PC-3 (cell line): Measurements from ENCODE around the gene BTBD16. TPM values are rescaled to one million over a fixed set of nuclear protein-coding genes. Genes with fewer than 3 reads are reported as not detected.

Experiments used
- ATAC-seq: fragments of 200-7000 bp; cut with Tn5 transposase; 2 replicates; pipeline ENCODE4 v1.9.1; 2020; ENCODE audit warnings: mild to moderate bottlenecking, moderate library complexity
- BruUV-seq: library from RNA; stranded (reverse); fragments of 400-500 nt; replicated peaks from 2 replicates; lab custom pipeline; 2021; lab: Mats Ljungman, UMichigan
- CTCF ChIA-PET: fragments of 300-600 bp; sonication (Branson Sonifier 250); formaldehyde crosslinking; loops from one replicate; lab custom pipeline; 2022; ENCODE audit warnings: antibody characterized with exemption; lab: Charles Lee
- POLR2A ChIA-PET: fragments of 300-600 bp; sonication (Branson Sonifier 250); formaldehyde crosslinking; loops from one replicate; lab custom pipeline; 2022; ENCODE audit warnings: antibody characterized with exemption; ENCODE audit not compliant: unreplicated experiment; lab: Charles Lee
- DNase-seq: peaks from one replicate; pipeline ENCODE4 v3.0.0-alpha.2; 2015
- H2AFZ ChIP-seq: fragments of 300-600 bp; sonication (generic); 2 replicates; pipeline ENCODE4 v1.6.0; 2016; ENCODE audit warnings: antibody characterized with exemption, low read length
- H3F3A ChIP-seq: fragments of 300-600 bp; sonication (generic); one replicate; pipeline ENCODE4 v1.6.0; 2017; ENCODE audit warnings: antibody characterized with exemption, low read length, control low read depth, mild to moderate bottlenecking; ENCODE audit not compliant: unreplicated experiment
- H3K27ac ChIP-seq: fragments of 300-600 bp; sonication (generic); 2 replicates; pipeline ENCODE4 v1.5.1; 2016; ENCODE audit warnings: mild to moderate bottlenecking, low read length
- H3K27me3 ChIP-seq: fragments of 300-600 bp; sonication (generic); 2 replicates; pipeline ENCODE4 v1.6.1; 2016; ENCODE audit warnings: low read length, mixed read lengths
- H3K36me3 ChIP-seq: fragments of 300-600 bp; sonication (generic); 2 replicates; pipeline ENCODE4 v1.6.1; 2016; ENCODE audit warnings: low read depth, mixed run types, low read length, mixed read lengths
- H3K4me1 ChIP-seq: fragments of 300-600 bp; sonication (generic); 2 replicates; pipeline ENCODE4 v1.5.1; 2016; ENCODE audit warnings: low read length; ENCODE audit not compliant: insufficient read depth
- H3K4me2 ChIP-seq: fragments of 300-600 bp; sonication (generic); 2 replicates; pipeline ENCODE4 v1.6.0; 2016; ENCODE audit warnings: low read length
- H3K4me3 ChIP-seq: fragments of 300-600 bp; sonication (generic); 2 replicates; pipeline ENCODE4 v1.5.1; 2016; ENCODE audit warnings: mild to moderate bottlenecking, low read length, mixed read lengths
- H3K79me2 ChIP-seq: fragments of 300-600 bp; sonication (generic); 2 replicates; pipeline ENCODE4 v1.6.1; 2017; ENCODE audit warnings: low read length, mixed read lengths
- H3K9ac ChIP-seq: fragments of 300-600 bp; sonication (generic); 2 replicates; pipeline ENCODE4 v1.6.0; 2016; ENCODE audit warnings: mild to moderate bottlenecking, low read length
- H3K9me2 ChIP-seq: fragments of 300-600 bp; sonication (generic); replicated peaks from 2 replicates; pipeline ENCODE4 v1.6.1; 2016; ENCODE audit warnings: mixed run types, low read length, mixed read lengths
- H3K9me3 ChIP-seq: fragments of 300-600 bp; sonication (generic); 2 replicates; pipeline ENCODE4 v1.6.1; 2016; ENCODE audit warnings: low read length, mixed read lengths
- H4K20me1 ChIP-seq: fragments of 300-600 bp; sonication (generic); 2 replicates; pipeline ENCODE4 v1.6.1; 2016; ENCODE audit warnings: low read length, mixed read lengths
- EZH2 ChIP-seq: fragments of 300-600 bp; sonication (generic); IDR thresholded peaks from one replicate; pipeline ENCODE4 v1.6.1; 2017; ENCODE audit warnings: antibody characterized with exemption, mild to moderate bottlenecking, low read length; ENCODE audit not compliant: unreplicated experiment
- EZH2phosphoT487 ChIP-seq: fragments of 300-600 bp; sonication (generic); IDR thresholded peaks from 2 replicates; pipeline ENCODE4 v1.6.1; 2018; ENCODE audit warnings: mild to moderate bottlenecking, antibody characterized with exemption, low read length, borderline replicate concordance
- intact Hi-C: fragments of 100-400 bp; cut with micrococcal nuclease; formaldehyde crosslinking; loops from 2 replicates; pipeline ENCODE4 v1.9.0; 2023
- total RNA-seq: library from RNA; depleted of rRNA; stranded (reverse); fragments of >200 nt; gene quantifications from 2 replicates; pipeline ENCODE4 v1.2.3, GENCODE V29; 2014
- TF ChIP-seq, protein P1 (sequence below): fragments of 300-600 bp; sonication (generic); conservative IDR thresholded peaks from 2 replicates; pipeline ENCODE4 v1.5.1; 2017; ENCODE audit warnings: antibody characterized with exemption, low read depth, mild to moderate bottlenecking, low read length

BTBD16 gene
- total RNA-seq, 1 experiment from 2014 or later: not detected

DNA sequence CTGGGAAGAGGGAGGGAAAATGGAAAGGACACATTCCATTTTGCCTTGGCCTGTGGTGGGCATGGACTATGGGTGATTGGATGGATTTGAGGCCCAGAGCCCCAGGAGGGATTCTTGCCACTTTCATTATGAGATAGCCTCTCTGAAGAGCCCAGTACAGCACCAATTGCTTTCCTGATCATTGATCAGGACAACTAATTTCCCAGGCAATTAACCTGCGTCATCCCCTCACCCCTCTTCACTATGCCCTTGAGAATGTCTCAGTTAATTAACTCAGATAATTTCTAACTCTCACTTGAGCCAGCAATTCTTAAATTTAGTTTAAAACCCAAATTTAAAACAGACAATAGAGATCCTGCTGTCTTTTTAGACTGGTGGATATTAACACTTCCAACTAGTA lies 90.0 kb downstream of the BTBD16 start:
- no peak for TF ChIP-seq EZH2
- no peak for TF ChIP-seq EZH2phosphoT487
- TF ChIP-seq, protein P1, sequence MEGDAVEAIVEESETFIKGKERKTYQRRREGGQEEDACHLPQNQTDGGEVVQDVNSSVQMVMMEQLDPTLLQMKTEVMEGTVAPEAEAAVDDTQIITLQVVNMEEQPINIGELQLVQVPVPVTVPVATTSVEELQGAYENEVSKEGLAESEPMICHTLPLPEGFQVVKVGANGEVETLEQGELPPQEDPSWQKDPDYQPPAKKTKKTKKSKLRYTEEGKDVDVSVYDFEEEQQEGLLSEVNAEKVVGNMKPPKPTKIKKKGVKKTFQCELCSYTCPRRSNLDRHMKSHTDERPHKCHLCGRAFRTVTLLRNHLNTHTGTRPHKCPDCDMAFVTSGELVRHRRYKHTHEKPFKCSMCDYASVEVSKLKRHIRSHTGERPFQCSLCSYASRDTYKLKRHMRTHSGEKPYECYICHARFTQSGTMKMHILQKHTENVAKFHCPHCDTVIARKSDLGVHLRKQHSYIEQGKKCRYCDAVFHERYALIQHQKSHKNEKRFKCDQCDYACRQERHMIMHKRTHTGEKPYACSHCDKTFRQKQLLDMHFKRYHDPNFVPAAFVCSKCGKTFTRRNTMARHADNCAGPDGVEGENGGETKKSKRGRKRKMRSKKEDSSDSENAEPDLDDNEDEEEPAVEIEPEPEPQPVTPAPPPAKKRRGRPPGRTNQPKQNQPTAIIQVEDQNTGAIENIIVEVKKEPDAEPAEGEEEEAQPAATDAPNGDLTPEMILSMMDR: no peak
- ATAC-seq (no peak), DNase-seq (no peak)
- ChIA-PET CTCF (no interaction called here), POLR2A (no interaction called here)
- Histone ChIP-seq H3K4me2 (no peak overlapping the region), H2AFZ (no peak overlapping the region), H3K9me3 (no peaks in the 10 kb centered on the region), H3K27me3 (no peaks in the 10 kb centered on the region), H3K9me2 (no peaks in the 10 kb centered on the region), H3K4me3 (no peak overlapping the region), H3K4me1 (no peaks in the 10 kb centered on the region), H3F3A (no peaks in the 10 kb centered on the region), H4K20me1 (no peaks in the 10 kb centered on the region), H3K27ac (no peak overlapping the region), H3K9ac (no peak overlapping the region), H3K36me3 (no peaks in the 10 kb centered on the region), H3K79me2 (no peaks in the 10 kb centered on the region)
- no TSS peak for BruUV-seq
- intact Hi-C loops: no loop called here

- Histone ChIP-seq H2AFZ (no peak overlapping the region), H3K4me2 (no peak overlapping the region), H4K20me1 (no peaks in the 10 kb centered on the region), H3K4me3 (no peak overlapping the region), H3K27ac (no peak overlapping the region), H3F3A (no peaks in the 10 kb centered on the region), H3K27me3 (no peaks in the 10 kb centered on the region), H3K4me1 (no peaks in the 10 kb centered on the region), H3K79me2 (no peaks in the 10 kb centered on the region), H3K9me3 (no peaks in the 10 kb centered on the region), H3K9me2 (no peaks in the 10 kb centered on the region), H3K36me3 (no peaks in the 10 kb centered on the region), H3K9ac (no peak overlapping the region)
- DNase-seq (no peak), ATAC-seq (no peak)
- CTCF ChIA-PET: no interaction called here
- no TSS peak for BruUV-seq
- POLR2A ChIA-PET: no interaction called here
- intact Hi-C loops: no loop called here
- TF ChIP-seq, protein P1: no peak
- TF ChIP-seq EZH2phosphoT487 (no peak), EZH2 (no peak)
These were observed 91.0 kb downstream of the BTBD16 start for GRCh38 chr10:122362031-122362592.

GRCh38 chr10:122362621-122363020 lies 91.5 kb downstream of the BTBD16 start:
- TF ChIP-seq EZH2phosphoT487 (no peak), EZH2 (no peak)
- TF ChIP-seq, protein P1: no peak
- Histone ChIP-seq H3K9me3 (no peaks in the 10 kb centered on the region), H3K4me2 (no peak overlapping the region), H3K4me3 (no peak overlapping the region), H3K9ac (no peak overlapping the region), H4K20me1 (no peaks in the 10 kb centered on the region), H3K36me3 (no peaks in the 10 kb centered on the region), H3K27me3 (0 out of 2 replicates have a peak, but pooled peaks cover 2% of the 10 kb centered on the region), H3K27ac (no peak overlapping the region), H3F3A (no peaks in the 10 kb centered on the region), H2AFZ (no peak overlapping the region), H3K9me2 (no peaks in the 10 kb centered on the region), H3K79me2 (no peaks in the 10 kb centered on the region), H3K4me1 (no peaks in the 10 kb centered on the region)
- ChIA-PET POLR2A (no interaction called here), CTCF (no interaction called here)
- BruUV-seq: no TSS peak
- intact Hi-C loops: no loop called here
- no peak for ATAC-seq
- peak; percentile 38 for DNase-seq
